ENCODE data around the gene ELF4.

- no peak for TF ChIP-seq EZH2 (IDR thresholded peaks at IDR 0.05; ENCODE audit: low read length, missing control alignments)
- TF ChIP-seq CTCF (conservative IDR thresholded peaks at IDR 0.05 in 1 of 2, IDR thresholded peaks at IDR 0.05 in 1 of 2; ENCODE audit: low read depth in 1 of 2, low read length in 2 of 2) = no peak
These were observed 1.5 kb downstream of the ELF4 start for GRCh38 chrX:130108647-130109428.
